Left lobe of liver (tissue), 2 donors: ENCODE measurements around the gene PDZD8. TPM values are rescaled to one million over a fixed set of nuclear protein-coding genes. Genes with fewer than 3 reads are reported as not detected.

Experiments
- ATAC-seq: fragments of 200-7000 bp; cut with Tn5 transposase; one replicate; pipeline ENCODE4 v1.9.1; 2020; ENCODE audit warnings: mild to moderate bottlenecking, moderate library complexity
- DNase-seq: peaks from one replicate; pipeline ENCODE4 v3.0.0-alpha.2; 2020; ENCODE audit warnings: low spot score
- total RNA-seq: library from RNA; stranded (reverse); gene quantifications from one replicate; pipeline ENCODE4 v1.2.1, GENCODE V29; 2021
- donor health status: DM: no; HTN: no; CAD: no; lungs with moderate emphysema.
- donor health status: DM: no; HTN: yes; CAD: no.

PDZD8 gene
- total RNA-seq, 1 donor from 2014 or later: 29.6 TPM

GRCh38 chr10:117352724-117353123 is 22.5 kb downstream of the PDZD8 start:
- no peak for DNase-seq
- ATAC-seq: no peak

GRCh38 chr10:117351996-117352395 is 23.2 kb downstream of the PDZD8 start:
- ATAC-seq: no peak
- DNase-seq: no peak

- ATAC-seq (no peak), DNase-seq (no peak)
Measured at GRCh38 chr10:117351558-117351957, 23.7 kb downstream of the PDZD8 start.

- peak; percentile 17 for ATAC-seq
- no peak for DNase-seq
Measured at GRCh38 chr10:117350909-117351308, 24.3 kb downstream of the PDZD8 start.

- no peak for DNase-seq
- peak; percentile 23 for ATAC-seq
Measured at GRCh38 chr10:117348236-117348635, 27.0 kb downstream of the PDZD8 start.

- DNase-seq (no peak), ATAC-seq (no peak)
Measured at GRCh38 chr10:117346574-117346973, 28.7 kb downstream of the PDZD8 start.

- ATAC-seq (no peak), DNase-seq (no peak)
Measured at GRCh38 chr10:117345143-117345542, 30.1 kb downstream of the PDZD8 start.

- no peak for DNase-seq
- no peak for ATAC-seq
Measured at GRCh38 chr10:117342641-117343040, 32.6 kb downstream of the PDZD8 start.

GRCh38 chr10:117341061-117341460 is 34.2 kb downstream of the PDZD8 start:
- no peak for ATAC-seq
- DNase-seq: no peak

- DNase-seq (no peak), ATAC-seq (peak; percentile 62)
Measured at GRCh38 chr10:117339979-117340378, 35.3 kb downstream of the PDZD8 start.

GRCh38 chr10:117339578-117339977 is 35.7 kb downstream of the PDZD8 start:
- DNase-seq (no peak), ATAC-seq (peak; percentile 72)

- no peak for DNase-seq
- no peak for ATAC-seq
Measured at GRCh38 chr10:117334926-117335325, 40.3 kb downstream of the PDZD8 start.

- ATAC-seq (no peak), DNase-seq (no peak)
Measured at GRCh38 chr10:117334066-117334465, 41.2 kb downstream of the PDZD8 start.

GRCh38 chr10:117327262-117327661 is 48.0 kb downstream of the PDZD8 start:
- ATAC-seq (no peak), DNase-seq (no peak)

GRCh38 chr10:117324367-117324766 is 50.9 kb downstream of the PDZD8 start:
- ATAC-seq (no peak), DNase-seq (no peak)

- no peak for DNase-seq
- ATAC-seq: peak; percentile 44
Measured at GRCh38 chr10:117322260-117322659, 53.0 kb downstream of the PDZD8 start.

- no peak for DNase-seq
- peak; percentile 73 for ATAC-seq
Measured at GRCh38 chr10:117320050-117320665, 55.1 kb downstream of the PDZD8 start.

- DNase-seq: no peak
- peak; percentile 39 for ATAC-seq
Measured at GRCh38 chr10:117318909-117319308, 56.3 kb downstream of the PDZD8 start.

- ATAC-seq (no peak), DNase-seq (no peak)
Measured at GRCh38 chr10:117316701-117317100, 58.5 kb downstream of the PDZD8 start.

- DNase-seq (no peak), ATAC-seq (no peak)
Measured at GRCh38 chr10:117313641-117314040, 61.6 kb downstream of the PDZD8 start.

- ATAC-seq: no peak
- DNase-seq: no peak
Measured at GRCh38 chr10:117312430-117312829, 62.8 kb downstream of the PDZD8 start.

- ATAC-seq (no peak), DNase-seq (no peak)
Measured at GRCh38 chr10:117311261-117311660, 64.0 kb downstream of the PDZD8 start.

- DNase-seq (no peak), ATAC-seq (no peak)
Measured at GRCh38 chr10:117306674-117307073, 68.6 kb downstream of the PDZD8 start.
